ENCODE measurements around the gene CEP95.

CEP95 gene

DNA sequence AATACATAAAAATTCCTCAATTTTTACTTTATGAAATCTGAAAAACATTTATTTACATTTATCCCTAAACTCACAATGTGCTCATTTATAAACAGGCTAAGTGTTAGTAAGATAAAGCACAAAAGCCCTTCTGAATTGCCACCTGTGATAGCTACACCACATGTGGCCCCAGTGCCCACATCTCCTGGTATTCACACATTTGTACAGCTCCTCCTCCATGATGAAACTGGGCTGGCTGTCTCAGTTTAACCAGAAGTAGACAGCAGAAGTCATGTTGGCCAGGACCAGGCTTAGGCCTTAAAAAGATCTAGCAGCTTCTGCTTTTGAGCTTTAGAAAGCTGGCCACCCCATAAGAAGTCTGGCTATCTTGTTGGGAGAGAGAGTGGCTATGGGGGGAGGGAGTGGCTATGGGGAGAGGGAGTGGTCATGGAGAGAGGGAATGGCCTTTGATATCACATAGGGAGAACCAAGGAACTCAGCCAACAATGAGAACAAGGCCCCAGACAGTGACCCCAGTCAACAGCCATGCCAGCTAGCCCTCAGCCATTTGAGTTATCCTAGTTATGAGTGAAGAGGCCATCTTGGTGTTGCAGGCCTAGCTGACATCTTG lies 47.4 kb downstream of the CEP95 start:
- Histone ChIP-seq H3K27ac (ENCODE audit: low read length) (no peak overlapping the region), H2AFZ (ENCODE audit: low read depth, low read length) (no peak overlapping the region), H3K9me3 (ENCODE audit: insufficient read depth, low read length) (no peaks in the 10 kb centered on the region), H3K4me3 (ENCODE audit: low read length) (no peak overlapping the region), H4K20me1 (ENCODE audit: insufficient read depth, low read length) (no peaks in the 10 kb centered on the region), H3K79me2 (ENCODE audit: low read length) (no peaks in the 10 kb centered on the region), H3K27me3 (ENCODE audit: low read depth, low read length) (no peaks in the 10 kb centered on the region), H3K4me2 (ENCODE audit: low read length) (no peak overlapping the region), H3K36me3 (replicated peaks; ENCODE audit: low read depth, low read length) (peaks cover 8% of the 10 kb centered on the region), H3K9ac (ENCODE audit: low read length) (no peak overlapping the region), H3K4me1 (ENCODE audit: low read length) (no peaks in the 10 kb centered on the region)
- TF ChIP-seq, protein P1, sequence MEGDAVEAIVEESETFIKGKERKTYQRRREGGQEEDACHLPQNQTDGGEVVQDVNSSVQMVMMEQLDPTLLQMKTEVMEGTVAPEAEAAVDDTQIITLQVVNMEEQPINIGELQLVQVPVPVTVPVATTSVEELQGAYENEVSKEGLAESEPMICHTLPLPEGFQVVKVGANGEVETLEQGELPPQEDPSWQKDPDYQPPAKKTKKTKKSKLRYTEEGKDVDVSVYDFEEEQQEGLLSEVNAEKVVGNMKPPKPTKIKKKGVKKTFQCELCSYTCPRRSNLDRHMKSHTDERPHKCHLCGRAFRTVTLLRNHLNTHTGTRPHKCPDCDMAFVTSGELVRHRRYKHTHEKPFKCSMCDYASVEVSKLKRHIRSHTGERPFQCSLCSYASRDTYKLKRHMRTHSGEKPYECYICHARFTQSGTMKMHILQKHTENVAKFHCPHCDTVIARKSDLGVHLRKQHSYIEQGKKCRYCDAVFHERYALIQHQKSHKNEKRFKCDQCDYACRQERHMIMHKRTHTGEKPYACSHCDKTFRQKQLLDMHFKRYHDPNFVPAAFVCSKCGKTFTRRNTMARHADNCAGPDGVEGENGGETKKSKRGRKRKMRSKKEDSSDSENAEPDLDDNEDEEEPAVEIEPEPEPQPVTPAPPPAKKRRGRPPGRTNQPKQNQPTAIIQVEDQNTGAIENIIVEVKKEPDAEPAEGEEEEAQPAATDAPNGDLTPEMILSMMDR (IDR thresholded peaks at IDR 0.05; ENCODE audit: low read depth, low read length) = no peak
- no peak for TF ChIP-seq EZH2phosphoT487 (IDR thresholded peaks at IDR 0.05; ENCODE audit: low read depth)

DNA sequence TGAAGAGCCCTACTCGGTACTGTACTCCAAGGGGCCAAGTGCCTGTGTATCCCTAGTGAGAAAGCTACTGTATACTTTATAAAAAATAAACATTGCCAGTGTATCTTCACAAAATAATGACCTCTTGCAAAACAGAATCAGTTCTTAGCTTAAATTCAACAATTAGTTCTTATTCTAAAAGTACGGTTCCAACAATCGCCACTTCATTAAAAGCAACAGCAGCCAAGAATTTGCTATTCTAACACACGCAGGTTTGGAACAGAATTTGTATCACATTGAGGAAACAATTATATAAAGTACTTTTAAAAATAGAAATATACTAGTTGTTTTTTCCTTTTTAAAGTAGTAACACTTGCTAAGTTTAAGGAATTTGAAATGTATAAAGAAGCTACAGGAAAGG lies 48.5 kb downstream of the CEP95 start:
- no peak overlapping the region for H3K27ac ChIP-seq (ENCODE audit: low read length)
- no peaks in the 10 kb centered on the region for H4K20me1 ChIP-seq (ENCODE audit: insufficient read depth, low read length)
- H3K79me2 ChIP-seq (ENCODE audit: low read length) = no peaks in the 10 kb centered on the region
- H3K4me1 ChIP-seq (ENCODE audit: low read length) = no peaks in the 10 kb centered on the region
- H3K27me3 ChIP-seq (ENCODE audit: low read depth, low read length) = no peaks in the 10 kb centered on the region
- H3K9me3 ChIP-seq (ENCODE audit: insufficient read depth, low read length) = no peaks in the 10 kb centered on the region
- no peak overlapping the region for H3K4me2 ChIP-seq (ENCODE audit: low read length)
- H3K9ac ChIP-seq (ENCODE audit: low read length) = no peak overlapping the region
- H2AFZ ChIP-seq (ENCODE audit: low read depth, low read length) = no peak overlapping the region
- H3K36me3 ChIP-seq (replicated peaks; ENCODE audit: low read depth, low read length) = peaks cover 8% of the 10 kb centered on the region
- H3K4me3 ChIP-seq (ENCODE audit: low read length) = no peak overlapping the region
- TF ChIP-seq, protein P1 (IDR thresholded peaks at IDR 0.05; ENCODE audit: low read depth, low read length) = no peak
- no peak for TF ChIP-seq EZH2phosphoT487 (IDR thresholded peaks at IDR 0.05; ENCODE audit: low read depth)

DNA sequence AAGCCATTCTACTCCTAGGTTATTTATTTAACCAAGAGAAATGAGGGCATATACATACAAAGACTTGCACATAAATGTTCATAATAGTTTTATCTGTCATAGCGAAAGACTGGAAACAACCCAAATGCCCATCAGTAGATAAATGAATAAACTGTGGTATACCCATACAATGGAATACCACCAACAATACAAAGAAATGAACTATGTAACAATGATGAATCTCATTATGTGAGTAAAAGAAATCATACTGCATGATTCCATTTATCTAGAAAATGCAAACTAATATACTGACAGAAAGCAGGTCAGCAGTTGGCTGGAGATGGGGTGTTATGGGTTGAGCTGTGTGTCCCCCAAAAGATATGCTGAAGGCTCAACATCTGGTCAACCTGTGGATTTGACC lies 57.3 kb downstream of the CEP95 start:
- H2AFZ ChIP-seq (ENCODE audit: low read depth, low read length) = no peak overlapping the region
- H3K4me3 ChIP-seq (ENCODE audit: low read length) = no peak overlapping the region
- TF ChIP-seq, protein P1 (IDR thresholded peaks at IDR 0.05; ENCODE audit: low read depth, low read length) = no peak
- no peak for TF ChIP-seq EZH2phosphoT487 (IDR thresholded peaks at IDR 0.05; ENCODE audit: low read depth)
- no peaks in the 10 kb centered on the region for H3K9me3 ChIP-seq (ENCODE audit: insufficient read depth, low read length)
- no peak overlapping the region for H3K9ac ChIP-seq (ENCODE audit: low read length)
- H3K36me3 ChIP-seq (replicated peaks; ENCODE audit: low read depth, low read length) = peaks cover 3% of the 10 kb centered on the region
- no peaks in the 10 kb centered on the region for H4K20me1 ChIP-seq (ENCODE audit: insufficient read depth, low read length)
- H3K27ac ChIP-seq (ENCODE audit: low read length) = no peak overlapping the region
- no peaks in the 10 kb centered on the region for H3K4me1 ChIP-seq (ENCODE audit: low read length)
- no peaks in the 10 kb centered on the region for H3K27me3 ChIP-seq (ENCODE audit: low read depth, low read length)
- H3K4me2 ChIP-seq (ENCODE audit: low read length) = no peak overlapping the region
- no peaks in the 10 kb centered on the region for H3K79me2 ChIP-seq (ENCODE audit: low read length)

DNA sequence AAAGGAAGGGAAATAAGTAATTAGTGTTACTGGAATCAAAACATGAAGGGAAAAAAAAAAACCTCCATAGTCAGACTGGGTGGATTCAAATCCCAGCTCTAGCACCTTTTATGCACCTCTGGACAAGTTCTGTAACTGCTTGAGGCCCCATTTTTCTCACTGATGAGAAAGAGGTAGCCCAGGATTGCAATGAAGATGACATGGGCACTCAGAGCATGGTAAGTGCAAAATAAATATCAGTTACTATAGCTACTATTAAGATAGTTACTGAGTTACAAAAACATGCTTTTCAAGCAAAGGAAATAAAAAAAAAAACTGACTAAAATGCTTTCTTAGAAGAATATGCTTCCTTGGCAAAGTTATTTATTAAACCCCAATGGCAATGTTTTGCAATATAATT lies 58.8 kb downstream of the CEP95 start:
- TF ChIP-seq, protein P1 (IDR thresholded peaks at IDR 0.05; ENCODE audit: low read depth, low read length) = no peak
- no peak for TF ChIP-seq EZH2phosphoT487 (IDR thresholded peaks at IDR 0.05; ENCODE audit: low read depth)
- Histone ChIP-seq H3K4me2 (ENCODE audit: low read length) (no peak overlapping the region), H3K27me3 (ENCODE audit: low read depth, low read length) (no peaks in the 10 kb centered on the region), H2AFZ (ENCODE audit: low read depth, low read length) (no peak overlapping the region), H3K4me1 (ENCODE audit: low read length) (no peaks in the 10 kb centered on the region), H4K20me1 (ENCODE audit: insufficient read depth, low read length) (no peaks in the 10 kb centered on the region), H3K9me3 (ENCODE audit: insufficient read depth, low read length) (no peaks in the 10 kb centered on the region), H3K27ac (ENCODE audit: low read length) (no peak overlapping the region), H3K36me3 (replicated peaks; ENCODE audit: low read depth, low read length) (peaks cover 3% of the 10 kb centered on the region), H3K79me2 (ENCODE audit: low read length) (no peaks in the 10 kb centered on the region), H3K4me3 (ENCODE audit: low read length) (no peak overlapping the region), H3K9ac (ENCODE audit: low read length) (no peak overlapping the region)
